ENCODE results near the gene NEO1. TPM values are rescaled to one million over a fixed set of nuclear protein-coding genes. Genes with fewer than 3 reads are reported as not detected.

NEO1 gene
- total RNA-seq, 2 experiments from 2014 or later = 4.3 to 4.4 TPM

- no peak overlapping the region for H3K27ac Mint-ChIP-seq
- H3K36me3 Mint-ChIP-seq (ENCODE audit: low read depth) = no peaks in the 10 kb centered on the region
- H3K4me3 Mint-ChIP-seq = no peak overlapping the region
- no peaks in the 10 kb centered on the region for H3K9me3 Mint-ChIP-seq
- CTCF ChIA-PET = interaction anchor here (0.7 to 2.3 kb wide), 7 partner anchors 11 to 360 kb away, joined by 3 to 20 read pairs (median 4); no protein-coding TSS in a partner anchor
- H3K27me3 Mint-ChIP-seq (ENCODE audit: low read depth) = no peaks in the 10 kb centered on the region
- no peak for DNase-seq
- intact Hi-C loops (cut with micrococcal nuclease) = no loop called here
- H3K4me1 Mint-ChIP-seq (ENCODE audit: low read depth) = peaks cover 2% of the 10 kb centered on the region
Observed at GRCh38 chr15:73082812-73083211, 30.5 kb downstream of the NEO1 start.

- intact Hi-C loops (cut with micrococcal nuclease) = no loop called here
- H3K9me3 Mint-ChIP-seq = no peaks in the 10 kb centered on the region
- H3K4me3 Mint-ChIP-seq = no peak overlapping the region
- peaks cover 5% of the 10 kb centered on the region for H3K27me3 Mint-ChIP-seq (ENCODE audit: low read depth)
- no peak overlapping the region for H3K27ac Mint-ChIP-seq
- CTCF ChIA-PET = interaction anchor here (0.9 kb wide), 1 partner anchor 24 kb away, joined by 3 read pairs; no protein-coding TSS in a partner anchor
- no peak for DNase-seq
- peaks cover 2% of the 10 kb centered on the region for H3K4me1 Mint-ChIP-seq (ENCODE audit: low read depth)
- H3K36me3 Mint-ChIP-seq (ENCODE audit: low read depth) = no peaks in the 10 kb centered on the region
Observed at GRCh38 chr15:73087098-73087497, 34.8 kb downstream of the NEO1 start.

GRCh38 chr15:73105064-73105463 is 52.8 kb downstream of the NEO1 start:
- CTCF ChIA-PET = interaction anchor here (0.8 kb wide), 1 partner anchor 23 kb away, joined by 3 read pairs; no protein-coding TSS in a partner anchor
- DNase-seq = no peak
- no peaks in the 10 kb centered on the region for H3K27me3 Mint-ChIP-seq (ENCODE audit: low read depth)
- intact Hi-C loops (cut with micrococcal nuclease) = no loop called here
- no peaks in the 10 kb centered on the region for H3K36me3 Mint-ChIP-seq (ENCODE audit: low read depth)
- H3K4me3 Mint-ChIP-seq = no peak overlapping the region
- no peaks in the 10 kb centered on the region for H3K4me1 Mint-ChIP-seq (ENCODE audit: low read depth)
- no peaks in the 10 kb centered on the region for H3K9me3 Mint-ChIP-seq
- no peak overlapping the region for H3K27ac Mint-ChIP-seq

- Mint-ChIP-seq H3K27me3 (ENCODE audit: low read depth) (no peaks in the 10 kb centered on the region), H3K36me3 (ENCODE audit: low read depth) (no peaks in the 10 kb centered on the region), H3K27ac (no peak overlapping the region), H3K4me3 (no peak overlapping the region), H3K9me3 (no peaks in the 10 kb centered on the region), H3K4me1 (ENCODE audit: low read depth) (no peaks in the 10 kb centered on the region)
- DNase-seq = no peak
- CTCF ChIA-PET = interaction anchor here (0.6 kb wide), 1 partner anchor 65 kb away, joined by 4 read pairs; no protein-coding TSS in a partner anchor
- intact Hi-C loops (cut with micrococcal nuclease) = no loop called here
Observed at GRCh38 chr15:73108676-73109075, 56.4 kb downstream of the NEO1 start.

- intact Hi-C loops (cut with micrococcal nuclease) = no loop called here
Observed at GRCh38 chr15:73109765-73110164, 57.5 kb downstream of the NEO1 start.

GRCh38 chr15:73110201-73110600 is 57.9 kb downstream of the NEO1 start:
- no peaks in the 10 kb centered on the region for H3K27me3 Mint-ChIP-seq (ENCODE audit: low read depth)
- no peak for DNase-seq
- intact Hi-C loops (cut with micrococcal nuclease) = no loop called here
- CTCF ChIA-PET = no interaction called here
- no peak overlapping the region for H3K27ac Mint-ChIP-seq
- no peaks in the 10 kb centered on the region for H3K4me1 Mint-ChIP-seq (ENCODE audit: low read depth)
- no peaks in the 10 kb centered on the region for H3K9me3 Mint-ChIP-seq
- no peaks in the 10 kb centered on the region for H3K36me3 Mint-ChIP-seq (ENCODE audit: low read depth)
- H3K4me3 Mint-ChIP-seq = no peak overlapping the region

More at GRCh38 chr15:73109765-73110164, 57.5 kb downstream of the NEO1 start:
- no peak for DNase-seq
- H3K4me3 Mint-ChIP-seq = no peak overlapping the region
- no peaks in the 10 kb centered on the region for H3K27me3 Mint-ChIP-seq (ENCODE audit: low read depth)
- no peaks in the 10 kb centered on the region for H3K9me3 Mint-ChIP-seq
- CTCF ChIA-PET = no interaction called here
- H3K4me1 Mint-ChIP-seq (ENCODE audit: low read depth) = no peaks in the 10 kb centered on the region
- H3K27ac Mint-ChIP-seq = no peak overlapping the region
- no peaks in the 10 kb centered on the region for H3K36me3 Mint-ChIP-seq (ENCODE audit: low read depth)

- Mint-ChIP-seq H3K27ac (no peak overlapping the region), H3K4me3 (no peak overlapping the region), H3K4me1 (ENCODE audit: low read depth) (no peaks in the 10 kb centered on the region), H3K36me3 (ENCODE audit: low read depth) (no peaks in the 10 kb centered on the region), H3K27me3 (ENCODE audit: low read depth) (no peaks in the 10 kb centered on the region), H3K9me3 (no peaks in the 10 kb centered on the region)
- intact Hi-C loops (cut with micrococcal nuclease) = no loop called here
- CTCF ChIA-PET = no interaction called here
- no peak for DNase-seq
Observed at GRCh38 chr15:73114064-73114463, 61.8 kb downstream of the NEO1 start.

- DNase-seq = no peak
- Mint-ChIP-seq H3K36me3 (ENCODE audit: low read depth) (no peaks in the 10 kb centered on the region), H3K27ac (no peak overlapping the region), H3K4me3 (no peak overlapping the region), H3K9me3 (no peaks in the 10 kb centered on the region), H3K27me3 (ENCODE audit: low read depth) (no peaks in the 10 kb centered on the region), H3K4me1 (ENCODE audit: low read depth) (no peaks in the 10 kb centered on the region)
- intact Hi-C loops (cut with micrococcal nuclease) = no loop called here
- CTCF ChIA-PET = no interaction called here
Observed at GRCh38 chr15:73116164-73116563, 63.9 kb downstream of the NEO1 start.

GRCh38 chr15:73118055-73118454 is 65.8 kb downstream of the NEO1 start:
- DNase-seq = no peak
- CTCF ChIA-PET = no interaction called here
- Mint-ChIP-seq H3K4me3 (no peak overlapping the region), H3K27me3 (ENCODE audit: low read depth) (no peaks in the 10 kb centered on the region), H3K4me1 (ENCODE audit: low read depth) (no peaks in the 10 kb centered on the region), H3K9me3 (no peaks in the 10 kb centered on the region), H3K27ac (no peak overlapping the region), H3K36me3 (ENCODE audit: low read depth) (no peaks in the 10 kb centered on the region)
- intact Hi-C loops (cut with micrococcal nuclease) = no loop called here

GRCh38 chr15:73119478-73119877 is 67.2 kb downstream of the NEO1 start:
- no peaks in the 10 kb centered on the region for H3K9me3 Mint-ChIP-seq
- intact Hi-C loops (cut with micrococcal nuclease) = no loop called here
- no peak overlapping the region for H3K27ac Mint-ChIP-seq
- H3K4me3 Mint-ChIP-seq = no peak overlapping the region
- no peaks in the 10 kb centered on the region for H3K4me1 Mint-ChIP-seq (ENCODE audit: low read depth)
- peaks cover 2% of the 10 kb centered on the region for H3K36me3 Mint-ChIP-seq (ENCODE audit: low read depth)
- CTCF ChIA-PET = no interaction called here
- no peaks in the 10 kb centered on the region for H3K27me3 Mint-ChIP-seq (ENCODE audit: low read depth)
- no peak for DNase-seq

- CTCF ChIA-PET = interaction anchor here (0.7 kb wide), 1 partner anchor 16 kb away, joined by 9 read pairs; no protein-coding TSS in a partner anchor
- DNase-seq = no peak
- intact Hi-C loops (cut with micrococcal nuclease) = loop anchor here (10.0 kb wide), 1 partner anchor 155 kb away; no protein-coding TSS in a partner anchor
Observed at GRCh38 chr15:73120269-73120668, 68.0 kb downstream of the NEO1 start.

GRCh38 chr15:73125219-73125618 is 73.0 kb downstream of the NEO1 start:
- CTCF ChIA-PET = interaction anchor here (0.8 to 1.2 kb wide), 2 partner anchors 11 to 401 kb away, joined by 3 read pairs; no protein-coding TSS in a partner anchor
- intact Hi-C loops (cut with micrococcal nuclease) = loop anchor here (10.0 kb wide), 1 partner anchor 150 kb away; no protein-coding TSS in a partner anchor
- no peak overlapping the region for H3K27ac Mint-ChIP-seq

More at GRCh38 chr15:73120269-73120668, 68.0 kb downstream of the NEO1 start:
- H3K27me3 Mint-ChIP-seq (ENCODE audit: low read depth) = no peaks in the 10 kb centered on the region
- H3K9me3 Mint-ChIP-seq = no peaks in the 10 kb centered on the region
- H3K27ac Mint-ChIP-seq = no peak overlapping the region
- H3K4me1 Mint-ChIP-seq (ENCODE audit: low read depth) = no peaks in the 10 kb centered on the region
- no peak overlapping the region for H3K4me3 Mint-ChIP-seq
- H3K36me3 Mint-ChIP-seq (ENCODE audit: low read depth) = peaks cover 2% of the 10 kb centered on the region

GRCh38 chr15:73127302-73127936 is 75.2 kb downstream of the NEO1 start:
- H3K9me3 Mint-ChIP-seq = no peaks in the 10 kb centered on the region
- H3K27me3 Mint-ChIP-seq (ENCODE audit: low read depth) = no peaks in the 10 kb centered on the region
- no peaks in the 10 kb centered on the region for H3K4me1 Mint-ChIP-seq (ENCODE audit: low read depth)
- H3K36me3 Mint-ChIP-seq (ENCODE audit: low read depth) = peaks cover 2% of the 10 kb centered on the region
- H3K27ac Mint-ChIP-seq = no peak overlapping the region
- no peak overlapping the region for H3K4me3 Mint-ChIP-seq
- peak; percentile 33 for DNase-seq
- CTCF ChIA-PET = interaction anchor here (0.7 to 1.6 kb wide), 4 partner anchors 24 to 334 kb away, joined by 3 to 4 read pairs (median 3); no protein-coding TSS in a partner anchor
- intact Hi-C loops (cut with micrococcal nuclease) = loop anchor here (10.0 kb wide), 1 partner anchor 147 kb away; no protein-coding TSS in a partner anchor

More at GRCh38 chr15:73125219-73125618, 73.0 kb downstream of the NEO1 start:
- DNase-seq = no peak
- Mint-ChIP-seq H3K9me3 (no peaks in the 10 kb centered on the region), H3K36me3 (ENCODE audit: low read depth) (peaks cover 2% of the 10 kb centered on the region), H3K4me3 (no peak overlapping the region), H3K4me1 (ENCODE audit: low read depth) (no peaks in the 10 kb centered on the region), H3K27me3 (ENCODE audit: low read depth) (no peaks in the 10 kb centered on the region)
